CD4-positive, alpha-beta T cell treated with Interleukin-17A for 4 hours (primary cell): ENCODE measurements around the gene RHOBTB3.

ENCODE experiments used
- DNase-seq: peaks from one replicate; pipeline ENCODE4 v3.0.0-alpha.2; 2020; ENCODE audit warnings: mixed read lengths

The RHOBTB3 gene

DNA sequence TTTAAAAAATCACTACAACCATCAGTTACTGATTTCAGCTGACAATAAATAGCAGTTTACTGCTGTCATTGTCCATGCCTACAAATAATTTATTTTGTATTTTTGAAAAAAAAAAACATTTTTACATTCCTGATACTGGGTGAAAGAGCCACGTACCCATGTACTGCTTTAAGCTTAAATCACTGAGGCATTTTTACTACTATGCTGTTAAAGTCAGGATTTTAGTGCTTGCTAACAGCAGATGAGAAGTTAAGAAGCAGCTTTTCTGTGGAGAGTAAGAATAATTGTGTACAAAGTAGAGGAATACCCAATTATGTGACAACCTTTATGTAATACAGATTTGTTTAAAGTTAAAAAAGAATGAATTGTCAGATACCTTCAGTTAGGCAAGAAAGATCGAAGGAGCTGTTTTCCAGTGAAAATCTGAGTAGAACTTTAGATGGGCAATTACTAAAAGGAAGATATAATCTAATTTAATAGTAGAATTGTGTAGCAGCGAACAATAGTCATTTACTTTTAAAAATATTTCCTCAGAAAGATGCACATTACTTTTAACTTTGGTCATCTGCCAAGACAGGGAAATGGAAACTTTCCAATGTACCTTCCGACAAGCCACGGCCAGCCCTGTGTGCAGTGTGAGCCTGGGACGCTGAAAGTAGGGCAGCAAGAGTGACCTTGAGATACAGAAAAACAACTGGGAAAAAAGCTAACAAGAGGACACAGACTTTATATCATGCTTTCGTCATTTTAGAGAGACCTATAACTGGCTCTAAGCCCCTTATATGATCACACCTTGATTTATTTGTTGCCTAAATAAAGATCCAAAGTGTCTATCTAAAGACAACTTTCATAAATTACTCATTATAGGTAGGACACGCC, 39.9 kb downstream of the RHOBTB3 start:
- DNase-seq: no peak

GRCh38 chr5:95771892-95772291, 40.8 kb downstream of the RHOBTB3 start:
- DNase-seq: no peak

- DNase-seq: no peak
Measured at GRCh38 chr5:95773335-95774059, 42.4 kb downstream of the RHOBTB3 start.

DNA sequence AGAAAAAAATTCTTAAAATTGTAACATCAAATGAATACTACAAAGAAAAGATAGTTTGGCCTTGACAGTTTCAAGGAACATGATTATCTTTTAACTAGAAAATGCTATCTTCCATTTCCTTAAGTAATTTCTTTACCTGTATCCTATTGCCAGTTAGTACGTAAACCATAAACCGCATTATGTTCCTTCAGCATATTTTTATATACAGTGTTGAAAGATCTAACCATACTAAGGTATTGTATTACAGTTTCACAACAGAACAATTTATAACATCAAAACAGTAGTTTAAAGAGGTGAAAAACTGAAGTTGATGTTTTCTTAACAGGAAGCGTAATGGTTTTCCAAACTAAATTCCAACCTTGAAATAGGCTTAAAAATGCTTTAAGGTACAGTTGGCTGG, 46.3 kb downstream of the RHOBTB3 start:
- DNase-seq: no peak

DNA sequence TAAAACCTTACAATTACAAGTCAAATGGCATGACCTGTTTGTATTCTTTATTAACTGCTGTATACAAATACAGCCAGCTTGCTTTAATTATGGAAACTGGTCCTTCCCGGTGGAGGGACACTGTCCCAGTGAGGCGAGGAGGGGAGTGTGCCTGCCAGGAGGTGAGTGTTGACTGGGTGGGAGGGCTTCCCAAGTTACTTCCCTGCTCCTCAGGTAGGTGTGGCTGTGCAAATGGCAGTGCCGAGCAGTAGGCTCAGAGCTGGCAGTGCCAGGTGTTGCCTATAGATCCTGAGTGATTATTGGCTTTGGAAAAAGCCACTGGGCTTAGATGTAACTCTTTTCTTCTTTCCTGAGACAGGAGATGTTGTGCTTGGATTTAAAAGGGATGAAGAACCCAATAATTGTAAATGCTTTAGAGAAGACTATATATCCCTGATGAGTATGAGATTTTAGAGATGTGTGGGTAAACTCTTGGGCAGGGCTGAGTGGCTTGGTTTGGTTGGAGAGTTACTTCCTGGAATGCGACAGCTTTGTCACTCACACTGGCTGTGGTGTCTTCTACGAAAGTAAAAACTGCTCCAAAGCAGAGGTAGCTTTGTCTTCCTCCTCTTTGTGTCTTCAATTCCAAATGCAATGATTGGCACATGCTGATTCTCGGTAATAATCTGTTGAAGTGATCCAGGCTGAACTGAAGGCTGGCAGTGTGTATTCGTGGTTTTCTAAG, 47.7 kb downstream of the RHOBTB3 start:
- no peak for DNase-seq

GRCh38 chr5:95779611-95780010, 48.5 kb downstream of the RHOBTB3 start:
- no peak for DNase-seq

DNA sequence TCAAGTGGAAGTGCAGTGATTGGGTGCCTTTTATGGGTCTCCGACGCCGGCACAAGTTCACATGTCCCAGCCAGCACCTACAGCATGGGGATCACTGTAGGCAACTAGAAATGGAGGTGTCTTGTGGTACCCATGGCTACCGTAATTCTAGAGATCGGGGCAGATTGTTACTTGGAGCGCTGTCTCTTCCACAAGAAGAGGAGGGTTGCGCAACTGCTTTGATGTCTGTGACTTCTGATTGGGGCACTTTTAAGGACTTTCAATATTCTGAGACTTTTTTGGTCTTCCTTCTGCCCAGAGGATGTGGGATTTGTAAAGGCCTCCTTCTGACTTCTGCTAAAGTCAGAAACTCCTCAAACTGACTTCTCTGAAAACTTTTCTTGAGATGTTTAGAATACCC, 49.5 kb downstream of the RHOBTB3 start:
- no peak for DNase-seq

GRCh38 chr5:95781101-95781583, 50.0 kb downstream of the RHOBTB3 start:
- peak; percentile 83 for DNase-seq

- DNase-seq: no peak
Measured at GRCh38 chr5:95782181-95782580, 51.0 kb downstream of the RHOBTB3 start.

DNA sequence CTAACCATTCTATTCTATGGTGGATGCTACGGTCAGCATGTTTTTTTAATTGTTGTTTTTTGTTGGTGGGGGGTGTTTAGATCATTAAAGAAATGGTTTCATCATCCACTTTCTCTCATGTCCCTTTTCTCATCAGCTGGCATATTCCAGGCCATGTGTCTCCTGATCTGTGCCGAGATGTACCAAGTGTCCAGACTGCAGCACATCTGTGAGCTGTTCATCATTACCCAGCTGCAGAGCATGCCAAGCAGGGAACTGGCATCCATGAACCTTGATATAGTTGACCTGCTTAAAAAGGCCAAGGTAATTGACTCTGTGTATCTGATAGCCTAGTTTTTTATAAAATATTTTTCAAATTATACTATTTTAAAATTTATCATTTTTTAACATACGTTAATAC, 52.5 kb downstream of the RHOBTB3 start:
- no peak for DNase-seq

DNA sequence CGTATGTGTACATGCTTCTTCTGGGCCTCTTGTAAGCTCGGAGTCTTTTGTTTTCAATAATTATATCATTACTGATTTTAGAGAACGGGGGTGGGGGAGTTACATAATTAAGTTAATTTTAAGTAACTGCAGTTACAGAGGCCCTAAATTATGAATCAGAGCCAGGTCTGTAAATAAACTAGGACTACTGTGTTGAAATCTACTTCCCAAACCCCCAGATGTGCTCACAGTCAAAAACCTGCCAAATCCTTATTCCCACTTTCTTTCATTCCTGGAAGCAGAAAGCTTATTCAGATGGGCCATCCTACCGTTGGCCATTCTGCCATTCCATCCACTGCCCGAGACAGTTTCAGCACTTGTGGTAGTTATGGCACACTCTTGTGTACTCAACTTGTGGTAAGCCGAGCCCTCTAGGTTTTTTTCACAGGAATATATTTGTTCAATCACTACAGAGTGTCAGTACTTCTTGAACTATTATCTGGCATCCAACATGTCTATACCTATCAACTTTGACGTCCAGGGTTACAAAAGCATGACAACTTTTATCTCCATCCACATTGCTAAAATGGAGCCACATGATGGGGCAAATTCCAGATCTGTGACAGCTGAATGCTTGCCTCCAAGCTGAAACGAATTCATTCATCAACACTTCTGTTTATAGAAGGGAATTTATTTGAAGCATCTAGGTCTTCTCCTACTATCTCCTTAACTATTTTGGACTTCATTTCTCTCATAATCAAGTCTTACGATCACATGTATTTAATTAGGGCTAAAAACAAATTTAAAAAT, 53.6 kb downstream of the RHOBTB3 start:
- no peak for DNase-seq

- no peak for DNase-seq
Measured at GRCh38 chr5:95786821-95787418, 55.8 kb downstream of the RHOBTB3 start.

- DNase-seq: no peak
Measured at GRCh38 chr5:95788493-95788892, 57.4 kb downstream of the RHOBTB3 start.

DNA sequence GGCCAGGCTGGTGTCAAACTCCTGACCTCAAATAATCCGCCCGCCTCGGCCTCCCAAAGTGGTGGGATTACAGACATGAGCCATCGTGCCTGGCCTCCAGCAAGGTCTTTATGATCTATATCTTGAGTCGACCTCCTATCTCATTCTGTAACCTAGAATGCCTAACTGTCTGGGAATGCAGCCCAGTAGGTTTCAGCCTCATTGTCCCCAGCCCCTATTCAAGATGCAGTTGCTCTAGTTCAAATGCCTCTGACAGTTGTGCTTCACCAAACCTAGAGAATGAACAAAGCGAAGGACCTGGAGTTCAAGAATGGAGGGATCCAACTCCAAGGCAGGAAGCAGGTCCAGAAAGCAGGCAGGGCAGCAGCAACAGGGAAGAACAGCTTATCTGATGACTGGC, 60.6 kb downstream of the RHOBTB3 start:
- DNase-seq: no peak

DNA sequence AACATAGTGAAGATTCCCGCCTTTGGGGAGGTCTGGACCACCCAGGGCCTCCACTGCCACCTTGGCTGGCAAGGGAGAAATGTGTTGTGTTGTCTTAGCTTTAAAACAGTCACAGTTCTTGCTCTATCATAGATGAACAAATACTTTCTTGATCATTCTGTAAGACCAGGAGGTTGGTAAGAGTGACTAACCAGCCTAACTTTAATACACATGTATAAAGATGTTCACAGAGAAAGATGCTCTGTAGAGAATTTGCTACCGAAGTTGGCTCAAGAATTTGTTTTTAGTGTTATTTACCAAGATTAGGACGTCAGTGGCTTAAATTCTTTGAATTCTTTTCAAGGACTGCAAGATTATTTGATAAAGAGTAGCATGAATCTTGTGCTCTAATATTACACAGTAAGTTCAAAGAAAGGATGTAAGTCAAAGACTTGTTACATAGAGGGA, 63.0 kb downstream of the RHOBTB3 start:
- no peak for DNase-seq

GRCh38 chr5:95797301-95797700, 66.2 kb downstream of the RHOBTB3 start:
- no peak for DNase-seq

DNA sequence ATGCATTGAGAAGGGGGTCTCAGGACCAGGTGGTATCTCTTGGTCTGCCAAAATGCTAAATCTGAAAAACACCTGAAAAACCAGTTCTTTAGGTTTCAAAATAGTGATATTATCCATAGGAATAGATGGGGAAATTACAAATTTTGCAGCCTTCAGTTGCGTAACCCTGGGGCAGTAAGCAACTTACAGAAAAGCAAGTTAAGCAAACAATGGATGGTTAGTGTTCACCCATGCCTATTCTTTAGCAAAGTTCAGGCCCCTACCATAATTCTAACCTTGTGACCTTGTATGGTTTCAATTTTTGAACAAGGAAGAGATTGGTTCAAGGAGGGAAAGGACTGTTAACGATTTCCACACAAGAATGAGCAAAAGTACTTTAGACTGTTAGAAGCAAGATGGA, 66.9 kb downstream of the RHOBTB3 start:
- DNase-seq: no peak

- DNase-seq: no peak
Measured at GRCh38 chr5:95798545-95798944, 67.4 kb downstream of the RHOBTB3 start.

- no peak for DNase-seq
Measured at GRCh38 chr5:95799191-95799835, 68.2 kb downstream of the RHOBTB3 start.

DNA sequence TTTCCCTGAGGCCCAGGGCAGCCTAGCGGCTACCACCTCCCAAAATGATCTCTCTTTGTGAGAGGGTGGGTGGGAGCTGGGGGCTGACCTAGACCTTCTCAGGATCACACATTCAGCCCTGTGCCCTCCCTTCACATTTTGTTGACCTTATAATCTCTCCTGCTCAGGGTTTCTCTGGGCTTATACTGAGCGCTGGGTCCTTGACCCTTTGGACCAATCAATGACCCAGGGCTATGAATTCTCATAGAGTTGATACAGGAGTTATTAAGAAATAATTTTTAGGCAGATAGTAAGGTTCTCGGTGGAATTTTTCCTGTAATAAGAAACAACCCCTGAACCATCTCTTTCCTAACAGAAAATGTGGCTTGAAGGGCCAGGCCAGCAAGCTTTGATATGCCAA, 69.4 kb downstream of the RHOBTB3 start:
- DNase-seq: no peak

DNA sequence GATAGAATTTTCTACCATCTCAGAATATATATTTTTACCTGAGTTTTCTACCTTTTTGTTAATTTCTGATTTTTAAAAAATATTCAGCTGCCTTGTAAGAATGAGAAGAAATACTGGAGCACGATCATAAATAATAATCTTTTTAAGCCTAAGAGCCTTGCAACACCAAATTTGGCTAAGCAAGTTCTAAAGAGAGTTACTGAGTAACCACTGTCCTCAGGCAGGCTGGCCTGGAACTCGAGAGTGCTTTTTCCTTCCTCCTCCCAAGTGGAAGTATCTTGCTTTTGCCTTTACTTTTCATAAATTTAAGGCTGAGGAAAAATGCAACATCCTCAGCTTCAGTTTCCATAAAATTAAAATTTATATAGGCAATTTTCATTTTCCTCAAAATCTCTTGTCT, 70.4 kb downstream of the RHOBTB3 start:
- no peak for DNase-seq

- DNase-seq: no peak
Measured at GRCh38 chr5:95801961-95802360, 70.8 kb downstream of the RHOBTB3 start.
